Transverse colon (tissue), 4 donors: ENCODE data around the gene RELL1. TPM values are rescaled to one million over a fixed set of nuclear protein-coding genes. Genes with fewer than 3 reads are reported as not detected.

ENCODE experiments used
- DNase-seq: peaks from one replicate; pipeline ENCODE4 v3.0.0-alpha.2; 2019
- H3K27ac ChIP-seq, 4 donors: fragments of 200-600 bp; sonication (generic); 2 replicates each; pipeline ENCODE4 v1.5.1; 2016 to 2018; ENCODE audit warnings: inconsistent platforms in 4 of 4
- H3K27me3 ChIP-seq: fragments of 200-600 bp; sonication (generic); 2 replicates; pipeline ENCODE4 v1.5.1; 2017; ENCODE audit warnings: inconsistent platforms
- H3K36me3 ChIP-seq, 4 donors: fragments of 200-600 bp; sonication (generic); 2 replicates each; pipeline ENCODE4 v1.5.1; 2017 to 2019; ENCODE audit warnings: inconsistent platforms in 4 of 4
- H3K4me1 ChIP-seq, 4 donors: fragments of 200-600 bp; sonication (generic); 2 replicates each; pipeline ENCODE4 v1.5.1; 2017 to 2020; ENCODE audit warnings: inconsistent platforms in 4 of 4
- H3K4me3 ChIP-seq, 4 donors: fragments of 200-600 bp; sonication (generic); 1 replicate in 1 of 4; 2 replicates in 3 of 4; pipeline versions ENCODE4 v1.5.1 to v1.6.1; 2017 to 2019; ENCODE audit warnings: inconsistent platforms in 4 of 4
- H3K9me3 ChIP-seq, 2 donors: fragments of 200-600 bp; sonication (generic); 2 replicates each; pipeline ENCODE4 v1.5.1; 2017 to 2019; ENCODE audit warnings: inconsistent platforms in 2 of 2
- CTCF ChIP-seq, 5 experiments: fragments of 200-600 bp in 3 of 5; fragments of 450-650 bp in 2 of 5; sonication (generic) in 3 of 5; IDR thresholded peaks; 1 replicate in 2 of 5; 2 replicates in 3 of 5; pipeline ENCODE4 v1.5.1; 2016 to 2017; ENCODE audit warnings: antibody characterized with exemption in 5 of 5, inconsistent platforms in 3 of 5, mild to moderate bottlenecking in 2 of 5, moderate library complexity in 1 of 5
- EP300 ChIP-seq: sonication (generic); formaldehyde crosslinking; IDR thresholded peaks from one replicate; pipeline ENCODE4 v1.6.1; 2017; ENCODE audit warnings: antibody characterized with exemption, low read depth
- POLR2A ChIP-seq: fragments of 450-650 bp; IDR thresholded peaks from one replicate; pipeline ENCODE4 v1.6.1; 2016; ENCODE audit warnings: antibody characterized with exemption, mild to moderate bottlenecking, moderate library complexity
- POLR2AphosphoS5 ChIP-seq, 3 donors: sonication (generic); formaldehyde crosslinking; IDR thresholded peaks; one replicate each; pipeline ENCODE4 v1.6.1; 2016; ENCODE audit warnings: antibody characterized with exemption in 3 of 3
- WGBS, 2 donors: methylation state at CpG; one replicate each; pipeline ENCODE4 v1.1.5; 2018; ENCODE audit warnings: low coverage in 1 of 2; 5-methylcytosine and 5-hydroxymethylcytosine counted together
- in situ Hi-C, 4 donors: fragments of 200-750 bp; cut with MboI; loops; one replicate each; pipeline versions ENCODE4 v1.15.0 to v1.15.1; 2017; ENCODE audit warnings: low sequenced_read_pairs in 3 of 4, low pct_ligation_motif_present in 1 of 4, low pct_unique_long_range_greater_than_20kb in 1 of 4
- intact Hi-C: fragments of 100-400 bp; cut with DNase I; formaldehyde crosslinking; loops from one replicate; pipeline ENCODE4 v1.15.1; 2023; ENCODE audit warnings: low total_unique reads
- total RNA-seq, 4 donors: library from RNA; depleted of rRNA; stranded (reverse); fragments of >200 nt; gene quantifications; one replicate each; pipeline ENCODE4 v1.1.0, GENCODE V29; 2016

RELL1 gene
- total RNA-seq, result 100 to 1,000 TPM in 2 of 4 donors, 10 to 100 TPM in 1, 1 to 10 TPM in 1; 9.2 to 192 (median 107) TPM

GRCh38 chr4:37686373-37687193, at the start of gene RELL1:
TSS of gene RELL1 (minus strand) at chr4:37686376. CDS start at chr4:37686287, 89 bp downstream.
- DNase-seq, result peak; percentile 100
- Histone ChIP-seq H3K36me3 (no peaks in the 10 kb centered on the region), H3K27ac (peak within 1 kb of the TSS; percentile 95 to 99 (median 97)), H3K4me1 (peaks cover 20 to 40% (median 31%) of the 10 kb centered on the region in 4 donors), H3K4me3 (peak within 1 kb of the TSS; percentile 72 to 98 (median 81)), H3K9me3 (no peaks in the 10 kb centered on the region), H3K27me3 (no peaks in the 10 kb centered on the region)
- in situ Hi-C loops (no loop called here), intact Hi-C loops (no loop called here)
- TF ChIP-seq POLR2A, result no peak
- no peak for TF ChIP-seq CTCF (IDR thresholded peaks at IDR 0.05)
- peak in 2 of 3 donors; percentile 36 to 62 for TF ChIP-seq POLR2AphosphoS5 (IDR thresholded peaks at IDR 0.05)
- no peak for TF ChIP-seq EP300
- 0 to 3% methylated on average over 4 to 23 of the region's 58 CpGs for WGBS, 2 donors

- peaks cover 0 to 11% (median 5%) of the 10 kb centered on the region in 4 donors for H3K4me1 ChIP-seq
- 66 to 69% methylated on average over 5 of the region's 5 CpGs for WGBS, 2 donors
- no peak for DNase-seq
- TF ChIP-seq POLR2A, result no peak
- TF ChIP-seq POLR2AphosphoS5 (IDR thresholded peaks at IDR 0.05), result no peak
- no peak for TF ChIP-seq CTCF (IDR thresholded peaks at IDR 0.05)
- no peak for TF ChIP-seq EP300
- no peak overlapping the region for H3K4me3 ChIP-seq
- H3K9me3 ChIP-seq, result no peaks in the 10 kb centered on the region
- no peaks in the 10 kb centered on the region for H3K36me3 ChIP-seq
- intact Hi-C loops, result no loop called here
- in situ Hi-C loops, result no loop called here
- no peaks in the 10 kb centered on the region for H3K27me3 ChIP-seq
- no peak overlapping the region for H3K27ac ChIP-seq
Measured at GRCh38 chr4:37735578-37735977, 49.4 kb upstream of the RELL1 start.

GRCh38 chr4:37734989-37735388, 48.8 kb upstream of the RELL1 start:
- WGBS, 2 donors, result 86 to 90% methylated on average over 3 of the region's 3 CpGs
- H3K27me3 ChIP-seq, result no peaks in the 10 kb centered on the region
- no peaks in the 10 kb centered on the region for H3K9me3 ChIP-seq
- intact Hi-C loops, result no loop called here
- H3K36me3 ChIP-seq, result no peaks in the 10 kb centered on the region
- H3K27ac ChIP-seq, result no peak overlapping the region
- in situ Hi-C loops, result no loop called here
- no peak overlapping the region for H3K4me3 ChIP-seq
- peaks cover 0 to 11% (median 5%) of the 10 kb centered on the region in 4 donors for H3K4me1 ChIP-seq
- TF ChIP-seq EP300 (no peak), POLR2A (no peak), CTCF (IDR thresholded peaks at IDR 0.05) (no peak), POLR2AphosphoS5 (IDR thresholded peaks at IDR 0.05) (no peak)
- no peak for DNase-seq

GRCh38 chr4:37733240-37733867, 47.2 kb upstream of the RELL1 start:
- WGBS, 2 donors, result 40 to 55% methylated on average over 3 to 6 of the region's 6 CpGs
- Histone ChIP-seq H3K4me3 (no peak overlapping the region), H3K4me1 (peaks cover 0 to 11% (median 5%) of the 10 kb centered on the region in 4 donors), H3K9me3 (no peaks in the 10 kb centered on the region), H3K36me3 (no peaks in the 10 kb centered on the region), H3K27me3 (no peaks in the 10 kb centered on the region), H3K27ac (peak overlapping the region; percentile 50 to 75 (median 59))
- DNase-seq, result no peak
- in situ Hi-C loops, result no loop called here
- TF ChIP-seq CTCF (IDR thresholded peaks at IDR 0.05) (no peak), EP300 (no peak), POLR2AphosphoS5 (IDR thresholded peaks at IDR 0.05) (no peak), POLR2A (no peak)
- intact Hi-C loops, result no loop called here
